Neuronal stem cell (in vitro differentiated cells): Measurements from ENCODE around the gene KPNA3.
"Not testable (repeated sequence)": the region's sequence is repeated elsewhere in the genome, so short reads cannot be mapped to it uniquely, and the experiment has no call there.

Source experiments
- DNase-seq: peaks from one replicate; pipeline ENCODE4 v3.0.0-alpha.2; 2013; ENCODE audit warnings: low spot score
- H2AFZ ChIP-seq: one replicate; pipeline ENCODE4 v1.6.1; 2013; ENCODE audit warnings: mild to moderate bottlenecking, low read length, inconsistent platforms
- H2AK5ac ChIP-seq: 2 replicates; pipeline ENCODE4 v1.6.1; 2013; ENCODE audit warnings: low read depth, mild to moderate bottlenecking, inconsistent platforms, low read length, moderate library complexity, mixed read lengths
- H2BK120ac ChIP-seq: 2 replicates; pipeline ENCODE4 v1.6.1; 2013; ENCODE audit warnings: low read depth, mild to moderate bottlenecking, inconsistent platforms, low read length, moderate library complexity, mixed read lengths
- H2BK12ac ChIP-seq: one replicate; pipeline ENCODE4 v1.6.1; 2013; ENCODE audit warnings: low read length, inconsistent platforms
- H2BK15ac ChIP-seq: 2 replicates; pipeline ENCODE4 v1.6.1; 2013; ENCODE audit warnings: mild to moderate bottlenecking, low read length, inconsistent platforms, mixed read lengths
- H2BK5ac ChIP-seq: one replicate; pipeline ENCODE4 v1.6.1; 2013; ENCODE audit warnings: inconsistent platforms, mild to moderate bottlenecking, low read length, moderate library complexity
- H3K14ac ChIP-seq: one replicate; pipeline ENCODE4 v1.6.1; 2013; ENCODE audit warnings: low read length, inconsistent platforms
- H3K18ac ChIP-seq: 2 replicates; pipeline ENCODE4 v1.6.1; 2013; ENCODE audit warnings: low read length, inconsistent platforms
- H3K23ac ChIP-seq: 2 replicates; pipeline ENCODE4 v1.6.1; 2013; ENCODE audit warnings: low read depth, mild to moderate bottlenecking, mixed read lengths, low read length, inconsistent platforms; ENCODE audit not compliant: poor library complexity
- H3K27ac ChIP-seq: replicated peaks from 3 replicates; pipeline ENCODE4 v1.5.1; 2013; ENCODE audit warnings: low read length, inconsistent platforms
- H3K27me3 ChIP-seq, 3 experiments: 2 replicates each; pipeline ENCODE4 v1.6.1; 2013; ENCODE audit warnings: low read length in 3 of 3, mild to moderate bottlenecking in 2 of 3, inconsistent platforms in 1 of 3, low read depth in 1 of 3, mixed read lengths in 1 of 3, moderate library complexity in 1 of 3; ENCODE audit not compliant: control insufficient read depth in 3 of 3, insufficient read depth in 3 of 3
- H3K36me3 ChIP-seq, 2 donors: replicated peaks in 1 of 2; 2 replicates each; pipeline ENCODE4 v1.6.1; 2013; ENCODE audit warnings: low read length in 2 of 2; ENCODE audit not compliant: control insufficient read depth in 2 of 2, insufficient read depth in 2 of 2
- H3K4ac ChIP-seq: 2 replicates; pipeline ENCODE4 v1.6.1; 2013; ENCODE audit warnings: inconsistent platforms, mild to moderate bottlenecking, low read length, moderate library complexity
- H3K4me1 ChIP-seq, 2 donors: 1 replicate in 1 of 2; 2 replicates in 1 of 2; pipeline ENCODE4 v1.6.1; 2013; ENCODE audit warnings: low read length in 2 of 2, low read depth in 1 of 2; ENCODE audit not compliant: control insufficient read depth in 2 of 2, insufficient read depth in 1 of 2
- H3K4me2 ChIP-seq: one replicate; pipeline ENCODE4 v1.6.1; 2013; ENCODE audit warnings: mild to moderate bottlenecking, low read length, inconsistent platforms; ENCODE audit not compliant: insufficient read depth, poor library complexity, severe bottlenecking
- H3K4me3 ChIP-seq, 2 donors: 2 replicates each; pipeline ENCODE4 v1.5.1; 2013; ENCODE audit warnings: low read length in 2 of 2, mild to moderate bottlenecking in 2 of 2, inconsistent platforms in 1 of 2, moderate library complexity in 1 of 2
- H3K79me1 ChIP-seq: one replicate; pipeline ENCODE4 v1.6.1; 2013; ENCODE audit warnings: low read depth, mild to moderate bottlenecking, inconsistent platforms, low read length, moderate library complexity
- H3K9ac ChIP-seq: one replicate; pipeline ENCODE4 v1.6.1; 2013; ENCODE audit warnings: mild to moderate bottlenecking, low read depth, low read length, inconsistent platforms; ENCODE audit not compliant: poor library complexity
- H3K9me3 ChIP-seq, 2 donors: replicated peaks in 1 of 2; 2 replicates each; pipeline versions ENCODE3 to v1.6.1; 2013; ENCODE audit warnings: low read length in 2 of 2, mild to moderate bottlenecking in 2 of 2, inconsistent platforms in 1 of 2, low read depth in 1 of 2, mixed read lengths in 1 of 2, moderate library complexity in 1 of 2; ENCODE audit not compliant: control insufficient read depth in 2 of 2, insufficient read depth in 1 of 2
- H4K8ac ChIP-seq: one replicate; pipeline ENCODE4 v1.6.1; 2013; ENCODE audit warnings: low read depth, mild to moderate bottlenecking, inconsistent platforms, low read length, moderate library complexity
- H4K91ac ChIP-seq: one replicate; pipeline ENCODE4 v1.6.1; 2013; ENCODE audit warnings: low read length, low read depth, mild to moderate bottlenecking, inconsistent platforms; ENCODE audit not compliant: poor library complexity
- WGBS, 2 donors: extraction: QIAGEN DNeasy Blood & Tissue Kit; methylation state at CpG; one replicate each; pipeline ENCODE4 v1.1.7; 2013; ENCODE audit warnings: missing lambda C conversion rate in 2 of 2, mixed read lengths in 1 of 2; ENCODE audit not compliant: insufficient read length in 2 of 2, insufficient replicate concordance in 1 of 2; ENCODE audit errors: extremely low coverage in 2 of 2; 5-methylcytosine and 5-hydroxymethylcytosine counted together

KPNA3 gene

GRCh38 chr13:49716615-49717014 lies 75.9 kb downstream of the KPNA3 start:
- Histone ChIP-seq H2BK12ac (no peak overlapping the region), H3K27me3 (no peaks in the 10 kb centered on the region), H3K9me3 (peaks cover 2 to 18% of the 10 kb centered on the region in 2 donors), H3K4ac (no peak overlapping the region), H3K4me2 (no peak overlapping the region), H4K8ac (no peak overlapping the region), H3K18ac (no peak overlapping the region), H2BK120ac (no peak overlapping the region), H3K9ac (no peak overlapping the region), H3K27ac (no peak overlapping the region), H3K4me1 (no peaks in the 10 kb centered on the region), H3K14ac (no peak overlapping the region), H3K36me3 (peaks cover 6 to 80% of the 10 kb centered on the region in 2 donors), H2BK5ac (no peak overlapping the region), H2AK5ac (no peak overlapping the region), H2BK15ac (no peak overlapping the region), H3K79me1 (no peaks in the 10 kb centered on the region), H3K4me3 (no peak overlapping the region), H3K23ac (no peak overlapping the region), H2AFZ (no peak overlapping the region), H4K91ac (no peak overlapping the region)
- no peak for DNase-seq
- no CpG with 5 or more reads among the region's 6 CpGs for WGBS, 2 donors

- no peak overlapping the region for H4K91ac ChIP-seq
- H2BK120ac ChIP-seq, result no peak overlapping the region
- H3K27me3 ChIP-seq, result no peaks in the 10 kb centered on the region
- H3K79me1 ChIP-seq, result no peaks in the 10 kb centered on the region
- no peak overlapping the region for H3K4me3 ChIP-seq
- H3K14ac ChIP-seq, result no peak overlapping the region
- H2BK5ac ChIP-seq, result no peak overlapping the region
- H2BK15ac ChIP-seq, result no peak overlapping the region
- H3K9ac ChIP-seq, result no peak overlapping the region
- no peaks in the 10 kb centered on the region for H3K4me1 ChIP-seq
- WGBS, 2 donors, result no CpG with 5 or more reads among the region's 1 CpG
- H4K8ac ChIP-seq, result no peak overlapping the region
- no peak overlapping the region for H2BK12ac ChIP-seq
- no peak overlapping the region for H2AK5ac ChIP-seq
- no peak overlapping the region for H3K23ac ChIP-seq
- DNase-seq, result no peak
- no peak overlapping the region for H3K27ac ChIP-seq
- H3K9me3 ChIP-seq, result peaks cover 2 to 18% of the 10 kb centered on the region in 2 donors
- no peak overlapping the region for H3K4me2 ChIP-seq
- H3K36me3 ChIP-seq, result peaks cover 3 to 80% of the 10 kb centered on the region in 2 donors
- H3K4ac ChIP-seq, result no peak overlapping the region
- H3K18ac ChIP-seq, result no peak overlapping the region
- no peak overlapping the region for H2AFZ ChIP-seq
Observed at GRCh38 chr13:49714757-49715156, 77.7 kb downstream of the KPNA3 start.

GRCh38 chr13:49711218-49711863 lies 81.1 kb downstream of the KPNA3 start:
- Histone ChIP-seq H3K18ac (no peak overlapping the region), H2BK120ac (no peak overlapping the region), H4K8ac (no peak overlapping the region), H3K27ac (no peak overlapping the region), H3K14ac (no peak overlapping the region), H3K36me3 (peaks cover 3 to 73% of the 10 kb centered on the region in 2 donors), H2AFZ (no peak overlapping the region), H3K9me3 (peaks cover 0 to 18% of the 10 kb centered on the region in 2 donors), H3K4ac (no peak overlapping the region), H3K79me1 (no peaks in the 10 kb centered on the region), H3K4me1 (no peaks in the 10 kb centered on the region), H2BK5ac (no peak overlapping the region), H2BK12ac (no peak overlapping the region), H3K9ac (no peak overlapping the region), H3K4me3 (no peak overlapping the region), H2AK5ac (no peak overlapping the region), H3K27me3 (no peaks in the 10 kb centered on the region), H4K91ac (no peak overlapping the region), H3K4me2 (no peak overlapping the region), H2BK15ac (no peak overlapping the region), H3K23ac (no peak overlapping the region)
- WGBS, 2 donors, result no CpG with 5 or more reads among the region's 2 CpGs
- DNase-seq, result no peak

GRCh38 chr13:49704264-49704663 lies 88.2 kb downstream of the KPNA3 start:
- not testable (repeated sequence) for H2BK120ac ChIP-seq, H3K23ac ChIP-seq, H3K4me3 ChIP-seq, H2BK12ac ChIP-seq, H2BK15ac ChIP-seq, H3K27me3 ChIP-seq, H4K8ac ChIP-seq, H4K91ac ChIP-seq, H3K14ac ChIP-seq, H2BK5ac ChIP-seq, H3K79me1 ChIP-seq, H3K18ac ChIP-seq, H3K4me2 ChIP-seq, H2AFZ ChIP-seq, H3K4ac ChIP-seq, H2AK5ac ChIP-seq, H3K4me1 ChIP-seq, DNase-seq, H3K9me3 ChIP-seq, H3K9ac ChIP-seq, H3K27ac ChIP-seq
- peaks cover 5 to 84% of the 10 kb centered on the region in 2 donors for H3K36me3 ChIP-seq
- no CpG with 5 or more reads among the region's 7 CpGs for WGBS, 2 donors
